Inflammatory macrophage treated with lipopolysaccharide for 1 hour (primary cell): ENCODE results near the gene GCGR.
A peak's percentile ranks its signal among the peaks of the same experiment; 100 is the strongest.
"Not testable (repeated sequence)": the region's sequence is repeated elsewhere in the genome, so short reads cannot be mapped to it uniquely, and the experiment has no call there.

Experiments
- DNase-seq, 2 donors: peaks; one replicate each; pipeline ENCODE4 v3.0.0-alpha.2; 2020 to 2022

The GCGR gene

GRCh38 chr17:81833160-81833920 lies 29.4 kb downstream of the GCGR start, which contains the start of gene MCRIP1:
MCRIP1 (minus strand) TSS chr17:81833291; CDS start chr17:81824506, 8,785 bp downstream.
- peak; percentile 95 to 98 for DNase-seq

- no peak for DNase-seq
These were observed 30.2 kb downstream of the GCGR start for GRCh38 chr17:81833921-81834830.

- no peak for DNase-seq
These were observed 30.9 kb downstream of the GCGR start, which contains the start of gene PPP1R27 for GRCh38 chr17:81834831-81835267. PPP1R27 (minus strand) TSS chr17:81835050; CDS start chr17:81834953, 97 bp downstream.

- peak; percentile 86 to 89 for DNase-seq
These were observed 33.7 kb downstream of the GCGR start for GRCh38 chr17:81837641-81838040.

GRCh38 chr17:81838753-81839255 lies 34.9 kb downstream of the GCGR start:
- DNase-seq, result no peak

GRCh38 chr17:81839301-81839700 lies 35.4 kb downstream of the GCGR start:
- no peak for DNase-seq

- not testable (repeated sequence) for DNase-seq
These were observed 36.1 kb downstream of the GCGR start for GRCh38 chr17:81840059-81840458.

GRCh38 chr17:81840826-81841778 lies 37.2 kb downstream of the GCGR start:
- DNase-seq, result peak in 1 of 2 donors; percentile 14

- no peak for DNase-seq
These were observed 37.9 kb downstream of the GCGR start for GRCh38 chr17:81841866-81842265.

GRCh38 chr17:81842378-81842724 lies 38.4 kb downstream of the GCGR start:
- no peak for DNase-seq

- DNase-seq, result no peak
These were observed 39.0 kb downstream of the GCGR start for GRCh38 chr17:81842725-81843504.

GRCh38 chr17:81843713-81844326 lies 39.9 kb downstream of the GCGR start:
- DNase-seq, result no peak

- no peak for DNase-seq
These were observed 40.4 kb downstream of the GCGR start for GRCh38 chr17:81844327-81844851.

- no peak for DNase-seq
These were observed 40.9 kb downstream of the GCGR start for GRCh38 chr17:81844887-81845286.

GRCh38 chr17:81845361-81845760 lies 41.4 kb downstream of the GCGR start:
- DNase-seq, result no peak

- DNase-seq, result no peak
These were observed 42.2 kb downstream of the GCGR start for GRCh38 chr17:81845881-81846742.

GRCh38 chr17:81846743-81847689 lies 43.1 kb downstream of the GCGR start:
- no peak for DNase-seq

GRCh38 chr17:81849457-81849856 lies 45.5 kb downstream of the GCGR start:
- no peak for DNase-seq
